Breast epithelium (tissue), 4 donors: ENCODE data around the gene FCMR. TPM values are rescaled to one million over a fixed set of nuclear protein-coding genes. Genes with fewer than 3 reads are reported as not detected.
A peak's percentile ranks its signal among the peaks of the same experiment; 100 is the strongest.

ENCODE experiments used
- DNase-seq, 2 donors: peaks; one replicate each; pipeline ENCODE4 v3.0.0-alpha.2; 2019; ENCODE audit warnings: low spot score in 2 of 2
- H3K27ac ChIP-seq, 2 donors: fragments of 200-600 bp; sonication (generic) in 1 of 2; one replicate each; pipeline ENCODE4 v1.5.1; 2016 to 2019; ENCODE audit warnings: mild to moderate bottlenecking in 1 of 2
- H3K27me3 ChIP-seq, 2 donors: fragments of 200-600 bp; sonication (generic) in 1 of 2; one replicate each; pipeline versions ENCODE4 v1.5.1 to v1.6.0; 2017 to 2019; ENCODE audit warnings: control low read depth in 1 of 2, mild to moderate bottlenecking in 1 of 2
- H3K36me3 ChIP-seq: fragments of 200-600 bp; one replicate; pipeline ENCODE4 v1.5.1; 2019
- H3K4me1 ChIP-seq, 2 donors: fragments of 200-600 bp; sonication (generic); one replicate each; pipeline ENCODE4 v1.5.1; 2016 to 2019; ENCODE audit warnings: control low read depth in 1 of 2
- H3K4me3 ChIP-seq, 3 donors: fragments of 200-600 bp; sonication (generic); 1 replicate in 2 of 3; 2 replicates in 1 of 3; pipeline ENCODE4 v1.5.1; 2016 to 2019; ENCODE audit warnings: mild to moderate bottlenecking in 3 of 3, moderate library complexity in 2 of 3
- H3K9me3 ChIP-seq, 2 donors: fragments of 200-600 bp; sonication (generic) in 1 of 2; one replicate each; pipeline ENCODE4 v1.5.1; 2016 to 2019; ENCODE audit warnings: control low read depth in 1 of 2
- CTCF ChIP-seq, 3 donors: fragments of 450-650 bp; IDR thresholded peaks; one replicate each; pipeline ENCODE4 v1.5.1; 2016 to 2017; ENCODE audit warnings: antibody characterized with exemption in 3 of 3, mild to moderate bottlenecking in 3 of 3, moderate library complexity in 3 of 3
- POLR2A ChIP-seq: fragments of 450-650 bp; IDR thresholded peaks from one replicate; pipeline ENCODE4 v1.6.1; 2016; ENCODE audit warnings: antibody characterized with exemption, mild to moderate bottlenecking, moderate library complexity
- POLR2AphosphoS5 ChIP-seq, 3 donors: sonication (generic); formaldehyde crosslinking; IDR thresholded peaks; one replicate each; pipeline ENCODE4 v1.6.1; 2017; ENCODE audit warnings: antibody characterized with exemption in 3 of 3
- intact Hi-C: fragments of 100-400 bp; cut with DNase I; formaldehyde crosslinking; loops from one replicate; pipeline ENCODE4 v1.15.1; 2023; ENCODE audit warnings: low total_unique reads
- total RNA-seq, 3 donors: library from RNA; depleted of rRNA; stranded (reverse); fragments of >200 nt; gene quantifications; one replicate each; pipeline ENCODE4 v1.1.0, GENCODE V29; 2016

The FCMR gene
- total RNA-seq, 3 donors from 2014 or later, result 1.1 to 11.0 (median 3.3) TPM

GRCh38 chr1:206909161-206909882, 12.4 kb downstream of the FCMR start:
- peak; percentile 89 to 94 for DNase-seq
- intact Hi-C loops, result loop anchor here (5.0 kb wide), 1 partner anchor 182 kb away; no protein-coding TSS in a partner anchor

GRCh38 chr1:206908038-206908437, 13.7 kb downstream of the FCMR start:
- intact Hi-C loops, result loop anchor here (5.0 kb wide), 1 partner anchor 181 kb away; no protein-coding TSS in a partner anchor
- H3K36me3 ChIP-seq, result no peaks in the 10 kb centered on the region
- H3K4me1 ChIP-seq, result peaks cover 0 to 4% of the 10 kb centered on the region in 2 donors
- DNase-seq, result no peak
- TF ChIP-seq CTCF (IDR thresholded peaks at IDR 0.05) (no peak), POLR2AphosphoS5 (IDR thresholded peaks at IDR 0.05) (no peak), POLR2A (no peak)
- no peaks in the 10 kb centered on the region for H3K27me3 ChIP-seq
- H3K27ac ChIP-seq, result no peak overlapping the region
- no peak overlapping the region for H3K4me3 ChIP-seq
- H3K9me3 ChIP-seq, result no peaks in the 10 kb centered on the region

More at GRCh38 chr1:206909161-206909882, 12.4 kb downstream of the FCMR start:
- Histone ChIP-seq H3K27me3 (no peaks in the 10 kb centered on the region), H3K4me1 (no peaks in the 10 kb centered on the region), H3K9me3 (no peaks in the 10 kb centered on the region), H3K27ac (peak overlapping the region; percentile 90 to 91), H3K36me3 (no peaks in the 10 kb centered on the region), H3K4me3 (peak overlapping the region; percentile 41 to 70 (median 63))
- TF ChIP-seq POLR2AphosphoS5 (IDR thresholded peaks at IDR 0.05) (peak in 2 of 3 donors; percentile 7 to 55), CTCF (IDR thresholded peaks at IDR 0.05) (no peak), POLR2A (peak; percentile 37)

GRCh38 chr1:206907304-206907991, 14.3 kb downstream of the FCMR start:
- intact Hi-C loops, result loop anchor here (5.0 kb wide), 1 partner anchor 180 kb away; no protein-coding TSS in a partner anchor
- no peak for DNase-seq

GRCh38 chr1:206905295-206906164, 16.2 kb downstream of the FCMR start:
- Histone ChIP-seq H3K27me3 (no peaks in the 10 kb centered on the region), H3K9me3 (no peaks in the 10 kb centered on the region), H3K36me3 (no peaks in the 10 kb centered on the region), H3K4me1 (peaks cover 0 to 4% of the 10 kb centered on the region in 2 donors), H3K4me3 (no peak overlapping the region), H3K27ac (peak overlapping the region; percentile 46 to 54)
- intact Hi-C loops, result loop anchor here (5.0 kb wide), 1 partner anchor 178 kb away; no protein-coding TSS in a partner anchor
- DNase-seq, result no peak
- no peak for TF ChIP-seq POLR2AphosphoS5 (IDR thresholded peaks at IDR 0.05)
- no peak for TF ChIP-seq POLR2A
- no peak for TF ChIP-seq CTCF (IDR thresholded peaks at IDR 0.05)

More at GRCh38 chr1:206907304-206907991, 14.3 kb downstream of the FCMR start:
- Histone ChIP-seq H3K4me1 (peaks cover 0 to 4% of the 10 kb centered on the region in 2 donors), H3K27me3 (no peaks in the 10 kb centered on the region), H3K36me3 (no peaks in the 10 kb centered on the region), H3K4me3 (no peak overlapping the region), H3K9me3 (no peaks in the 10 kb centered on the region), H3K27ac (no peak overlapping the region)
- TF ChIP-seq POLR2AphosphoS5 (IDR thresholded peaks at IDR 0.05) (no peak), CTCF (IDR thresholded peaks at IDR 0.05) (peak in 1 of 3 donors; percentile 15)
